ENCODE data around the gene TNIK. TPM values are rescaled to one million over a fixed set of nuclear protein-coding genes. Genes with fewer than 3 reads are reported as not detected.

Gene TNIK
- polyA plus RNA-seq, 1 donor from 2014 or later: 19.3 TPM

- H3K9me3 ChIP-seq (ENCODE audit: low read length): no peaks in the 10 kb centered on the region
- H3K36me3 ChIP-seq (ENCODE audit: insufficient read depth, low read length): no peaks in the 10 kb centered on the region
- no peaks in the 10 kb centered on the region for H3K79me2 ChIP-seq (replicated peaks; ENCODE audit: insufficient read depth, low read length)
- no peaks in the 10 kb centered on the region for H3K9me2 ChIP-seq (ENCODE audit: insufficient read depth, low read length)
- no peak overlapping the region for H3K27ac ChIP-seq (ENCODE audit: low read length)
- no peak overlapping the region for H3K4me2 ChIP-seq (ENCODE audit: low read length)
- no peaks in the 10 kb centered on the region for H4K20me1 ChIP-seq (ENCODE audit: insufficient read depth)
- no peak overlapping the region for H2AFZ ChIP-seq (ENCODE audit: low read depth, low read length)
- no peak overlapping the region for H3K4me3 ChIP-seq (ENCODE audit: low read length)
- TF ChIP-seq REST (IDR thresholded peaks at IDR 0.05; ENCODE audit: borderline replicate concordance): no peak
- TF ChIP-seq TAF1 (IDR thresholded peaks at IDR 0.05; ENCODE audit: low read depth): no peak
- TF ChIP-seq EZH2 (IDR thresholded peaks at IDR 0.05; ENCODE audit: borderline replicate concordance, insufficient read depth, low read length, poor library complexity, severe bottlenecking): no peak
- TF ChIP-seq EP300 (conservative IDR thresholded peaks at IDR 0.05; ENCODE audit: poor library complexity, severe bottlenecking): no peak
- no peak for TF ChIP-seq SMC3 (conservative IDR thresholded peaks at IDR 0.05; ENCODE audit: poor library complexity)
- TF ChIP-seq CTCF (IDR thresholded peaks at IDR 0.05; ENCODE audit: poor library complexity, severe bottlenecking): no peak
- no peaks in the 10 kb centered on the region for H3K27me3 ChIP-seq (ENCODE audit: insufficient read depth, low read depth, low read length)
- no peak overlapping the region for H3K9ac ChIP-seq (ENCODE audit: low read length)
- H3F3A ChIP-seq (ENCODE audit: insufficient read depth, low read length, poor library complexity, severe bottlenecking): no peaks in the 10 kb centered on the region
Measured at GRCh38 chr3:171505822-171506333, 45.7 kb upstream of the TNIK start.

GRCh38 chr3:171504376-171504775 lies 44.2 kb upstream of the TNIK start:
- no peaks in the 10 kb centered on the region for H3K9me3 ChIP-seq (ENCODE audit: low read length)
- no peak overlapping the region for H2AFZ ChIP-seq (ENCODE audit: low read depth, low read length)
- H3K36me3 ChIP-seq (ENCODE audit: insufficient read depth, low read length): no peaks in the 10 kb centered on the region
- H3K9ac ChIP-seq (ENCODE audit: low read length): no peak overlapping the region
- no peaks in the 10 kb centered on the region for H3K27me3 ChIP-seq (ENCODE audit: insufficient read depth, low read depth, low read length)
- no peaks in the 10 kb centered on the region for H3F3A ChIP-seq (ENCODE audit: insufficient read depth, low read length, poor library complexity, severe bottlenecking)
- no peak overlapping the region for H3K4me2 ChIP-seq (ENCODE audit: low read length)
- H4K20me1 ChIP-seq (ENCODE audit: insufficient read depth): no peaks in the 10 kb centered on the region
- TF ChIP-seq MXI1 (conservative IDR thresholded peaks at IDR 0.05; ENCODE audit: poor library complexity, severe bottlenecking) (no peak), REST (IDR thresholded peaks at IDR 0.05; ENCODE audit: borderline replicate concordance) (no peak), EP300 (conservative IDR thresholded peaks at IDR 0.05; ENCODE audit: poor library complexity, severe bottlenecking) (no peak), RAD21 (conservative IDR thresholded peaks at IDR 0.05) (no peak), TAF1 (IDR thresholded peaks at IDR 0.05; ENCODE audit: low read depth) (no peak), CTCF (IDR thresholded peaks at IDR 0.05; ENCODE audit: poor library complexity, severe bottlenecking) (no peak), POLR2AphosphoS5 (IDR thresholded peaks at IDR 0.05) (no peak), EZH2 (IDR thresholded peaks at IDR 0.05; ENCODE audit: borderline replicate concordance, insufficient read depth, low read length, poor library complexity, severe bottlenecking) (no peak), SMC3 (conservative IDR thresholded peaks at IDR 0.05; ENCODE audit: poor library complexity) (no peak)
- no peak overlapping the region for H3K4me3 ChIP-seq (ENCODE audit: low read length)
- H3K79me2 ChIP-seq (replicated peaks; ENCODE audit: insufficient read depth, low read length): no peaks in the 10 kb centered on the region
- H3K27ac ChIP-seq (ENCODE audit: low read length): no peak overlapping the region
- H3K9me2 ChIP-seq (ENCODE audit: insufficient read depth, low read length): no peaks in the 10 kb centered on the region
